Measurements from ENCODE around the gene PHC2. TPM values are rescaled to one million over a fixed set of nuclear protein-coding genes. Genes with fewer than 3 reads are reported as not detected.

PHC2 gene
- total RNA-seq, 1 donor from 2014 or later: 140 TPM

- peak; percentile 99 for DNase-seq (ENCODE audit: low read depth)
- no peak overlapping the region for H3K4me3 ChIP-seq (ENCODE audit: low read depth, low read length)
- TF ChIP-seq CTCF (conservative IDR thresholded peaks at IDR 0.05; ENCODE audit: low read depth, low read length): no peak
Observed at GRCh38 chr1:33433509-33434362, 2.8 kb upstream of the PHC2 start.

GRCh38 chr1:33429856-33430691 lies 821 bp downstream of the PHC2 start:
- TF ChIP-seq CTCF (conservative IDR thresholded peaks at IDR 0.05; ENCODE audit: low read depth, low read length): no peak
- DNase-seq (ENCODE audit: low read depth): no peak
- peak overlapping the region; percentile 72 for H3K4me3 ChIP-seq (ENCODE audit: low read depth, low read length)

GRCh38 chr1:33429332-33429731 lies 1.6 kb downstream of the PHC2 start:
- TF ChIP-seq CTCF (conservative IDR thresholded peaks at IDR 0.05; ENCODE audit: low read depth, low read length): no peak
- peak overlapping the region; percentile 72 for H3K4me3 ChIP-seq (ENCODE audit: low read depth, low read length)
- no peak for DNase-seq (ENCODE audit: low read depth)

- H3K4me3 ChIP-seq (ENCODE audit: low read depth, low read length): peak overlapping the region; percentile 72
- no peak for TF ChIP-seq CTCF (conservative IDR thresholded peaks at IDR 0.05; ENCODE audit: low read depth, low read length)
Observed at GRCh38 chr1:33428661-33429060, 2.2 kb downstream of the PHC2 start.

GRCh38 chr1:33426916-33427315 lies 4.0 kb downstream of the PHC2 start:
- no peak for TF ChIP-seq CTCF (conservative IDR thresholded peaks at IDR 0.05; ENCODE audit: low read depth, low read length)
- no peak for DNase-seq (ENCODE audit: low read depth)
- no peak overlapping the region for H3K4me3 ChIP-seq (ENCODE audit: low read depth, low read length)

More at GRCh38 chr1:33428661-33429060, 2.2 kb downstream of the PHC2 start:
- DNase-seq (ENCODE audit: low read depth): no peak

GRCh38 chr1:33425900-33426299 lies 5.0 kb downstream of the PHC2 start:
- DNase-seq (ENCODE audit: low read depth): no peak
- no peak overlapping the region for H3K4me3 ChIP-seq (ENCODE audit: low read depth, low read length)
- TF ChIP-seq CTCF (conservative IDR thresholded peaks at IDR 0.05; ENCODE audit: low read depth, low read length): no peak

All from epithelial cell of proximal tubule (primary cell).